B cell (primary cell): ENCODE results near the gene EVL. TPM values are rescaled to one million over a fixed set of nuclear protein-coding genes. Genes with fewer than 3 reads are reported as not detected.
"Not testable (repeated sequence)": the region's sequence is repeated elsewhere in the genome, so short reads cannot be mapped to it uniquely, and the experiment has no call there.

Experiments used
- ATAC-seq: fragments of 200-7000 bp; cut with Tn5 transposase; one replicate; pipeline ENCODE4 v1.10.0; 2021; ENCODE audit warnings: low read depth, mild to moderate bottlenecking, moderate number of reproducible peaks, moderate library complexity
- CTCF ChIA-PET: fragments of 350-600 bp; sonication (Branson Sonifier 250); formaldehyde crosslinking; loops from one replicate; lab custom pipeline; 2021; ENCODE audit warnings: antibody characterized with exemption, inconsistent platforms; lab: Charles Lee
- POLR2A ChIA-PET: fragments of 350-600 bp; sonication (Branson Sonifier 250); formaldehyde crosslinking; loops from one replicate; lab custom pipeline; 2021; ENCODE audit warnings: antibody characterized with exemption; lab: Charles Lee
- DNase-seq: peaks from one replicate; pipeline ENCODE4 v3.0.0; 2013
- H2AFZ ChIP-seq: 2 replicates; pipeline ENCODE4 v1.6.1; 2012; ENCODE audit warnings: mild to moderate bottlenecking, low read depth, low read length; ENCODE audit not compliant: insufficient read depth, poor library complexity, severe bottlenecking
- H3K27ac ChIP-seq, 2 donors: 1 replicate in 1 of 2; 2 replicates in 1 of 2; pipeline ENCODE4 v1.5.1; 2012 to 2013; ENCODE audit warnings: low read length in 2 of 2, mild to moderate bottlenecking in 2 of 2, moderate library complexity in 1 of 2
- H3K27me3 ChIP-seq, 4 experiments: fragments of 200-600 bp in 1 of 4; sonication (generic) in 1 of 4; replicated peaks in 1 of 4; 1 replicate in 2 of 4; 2 replicates in 2 of 4; pipeline versions ENCODE4 v1.6.1 to v1.7.0; 2013 to 2016; ENCODE audit warnings: low read length in 3 of 4, mild to moderate bottlenecking in 2 of 4, mixed read lengths in 1 of 4, moderate library complexity in 1 of 4; ENCODE audit not compliant: insufficient read depth in 4 of 4, control insufficient read depth in 3 of 4; ENCODE audit errors: control extremely low read depth in 1 of 4
- H3K36me3 ChIP-seq, 2 experiments: replicated peaks in 1 of 2; 1 replicate in 1 of 2; 2 replicates in 1 of 2; pipeline versions ENCODE4 v1.6.1 to v1.7.1; 2013; ENCODE audit warnings: low read length in 1 of 2; ENCODE audit not compliant: insufficient read depth in 2 of 2, control insufficient read depth in 1 of 2; ENCODE audit errors: control extremely low read depth in 1 of 2, extremely low read depth in 1 of 2
- H3K4me1 ChIP-seq, 2 donors: fragments of 200-600 bp in 1 of 2; sonication (generic) in 1 of 2; 1 replicate in 1 of 2; 2 replicates in 1 of 2; pipeline versions ENCODE4 v1.5.1 to v1.6.1; 2013 to 2017; ENCODE audit warnings: low read length in 2 of 2; ENCODE audit not compliant: control insufficient read depth in 2 of 2, insufficient read depth in 2 of 2
- H3K4me2 ChIP-seq: replicated peaks from 2 replicates; pipeline ENCODE3; 2012; ENCODE audit warnings: mild to moderate bottlenecking, low read depth, low read length; ENCODE audit not compliant: poor library complexity, severe bottlenecking
- H3K4me3 ChIP-seq, 5 experiments: fragments of 200-600 bp in 1 of 5; sonication (generic) in 1 of 5; 1 replicate in 3 of 5; 2 replicates in 2 of 5; pipeline versions ENCODE4 v1.5.1 to v1.7.0; 2011 to 2016; ENCODE audit warnings: low read length in 4 of 5, mild to moderate bottlenecking in 4 of 5, low read depth in 2 of 5, control low read depth in 1 of 5, moderate library complexity in 1 of 5; ENCODE audit not compliant: insufficient read depth in 1 of 5; ENCODE audit errors: control extremely low read depth in 1 of 5, extremely low read depth in 1 of 5
- H3K79me2 ChIP-seq: fragments of 200-600 bp; sonication (generic); one replicate; pipeline ENCODE4 v1.6.0; 2016; ENCODE audit warnings: low read length; ENCODE audit not compliant: control insufficient read depth, insufficient read depth
- H3K9ac ChIP-seq: fragments of 200-600 bp; sonication (generic); 2 replicates; pipeline ENCODE4 v1.6.1; 2017; ENCODE audit warnings: mild to moderate bottlenecking, low read length, moderate library complexity
- H3K9me3 ChIP-seq, 3 donors: one replicate each; pipeline versions ENCODE4 v1.6.1 to v1.7.1; 2013; ENCODE audit warnings: low read length in 2 of 3; ENCODE audit not compliant: control insufficient read depth in 2 of 3, insufficient read depth in 1 of 3; ENCODE audit errors: control extremely low read depth in 1 of 3
- H4K20me1 ChIP-seq: 2 replicates; pipeline ENCODE4 v1.6.0; 2012; ENCODE audit warnings: mild to moderate bottlenecking, low read length; ENCODE audit not compliant: insufficient read depth, control insufficient read depth, poor library complexity, severe bottlenecking
- H3K27ac Mint-ChIP-seq: one replicate; pipeline ENCODE4 v1.8.0; 2021; ENCODE audit warnings: mixed read lengths
- H3K27me3 Mint-ChIP-seq: one replicate; pipeline ENCODE4 v1.8.0; 2021; ENCODE audit warnings: mixed read lengths
- H3K4me1 Mint-ChIP-seq: one replicate; pipeline ENCODE4 v1.8.0; 2021; ENCODE audit warnings: mixed read lengths
- H3K4me3 Mint-ChIP-seq: one replicate; pipeline ENCODE4 v1.8.0; 2021; ENCODE audit warnings: mixed read lengths
- H3K9me3 Mint-ChIP-seq: one replicate; pipeline ENCODE4 v1.8.0; 2022; ENCODE audit warnings: mixed read lengths; ENCODE audit not compliant: insufficient read depth
- CTCF ChIP-seq: fragments of 200-600 bp; IDR thresholded peaks from one replicate; pipeline ENCODE4 v1.8.0; 2022; ENCODE audit warnings: antibody characterized with exemption, mild to moderate bottlenecking
- EZH2 ChIP-seq: IDR thresholded peaks from 2 replicates; pipeline ENCODE4 v1.6.1; 2012; ENCODE audit warnings: borderline replicate concordance, low read depth, mild to moderate bottlenecking, moderate library complexity, low read length; ENCODE audit not compliant: insufficient read depth, poor library complexity, severe bottlenecking
- WGBS: methylation state at CpG from one replicate; pipeline ENCODE4 v1.1.5; 2013; ENCODE audit warnings: missing lambda C conversion rate; ENCODE audit not compliant: insufficient coverage; 5-methylcytosine and 5-hydroxymethylcytosine counted together
- intact Hi-C: fragments of 100-400 bp; cut with micrococcal nuclease; formaldehyde crosslinking; loops from one replicate; pipeline ENCODE4 v1.10.0; 2022
- polyA plus RNA-seq: library from polyadenylated mRNA; depleted of rRNA; stranded (reverse); fragments of >200 nt; gene quantifications from 2 replicates; pipeline ENCODE4 v1.2.3, GENCODE V29; 2012
- total RNA-seq, 2 donors: library from RNA; stranded (reverse); fragments of 120-200 nt in 1 of 2; gene quantifications; 1 replicate in 1 of 2; 2 replicates in 1 of 2; pipeline versions ENCODE4 v1.2.3 to v1.2.4, GENCODE V29; 2013 to 2022

The EVL gene
- total and polyA plus RNA-seq, 2 donors (not counting 1 experiment from before 2014, with no cell fraction given), result 486 to 892 TPM

DNA sequence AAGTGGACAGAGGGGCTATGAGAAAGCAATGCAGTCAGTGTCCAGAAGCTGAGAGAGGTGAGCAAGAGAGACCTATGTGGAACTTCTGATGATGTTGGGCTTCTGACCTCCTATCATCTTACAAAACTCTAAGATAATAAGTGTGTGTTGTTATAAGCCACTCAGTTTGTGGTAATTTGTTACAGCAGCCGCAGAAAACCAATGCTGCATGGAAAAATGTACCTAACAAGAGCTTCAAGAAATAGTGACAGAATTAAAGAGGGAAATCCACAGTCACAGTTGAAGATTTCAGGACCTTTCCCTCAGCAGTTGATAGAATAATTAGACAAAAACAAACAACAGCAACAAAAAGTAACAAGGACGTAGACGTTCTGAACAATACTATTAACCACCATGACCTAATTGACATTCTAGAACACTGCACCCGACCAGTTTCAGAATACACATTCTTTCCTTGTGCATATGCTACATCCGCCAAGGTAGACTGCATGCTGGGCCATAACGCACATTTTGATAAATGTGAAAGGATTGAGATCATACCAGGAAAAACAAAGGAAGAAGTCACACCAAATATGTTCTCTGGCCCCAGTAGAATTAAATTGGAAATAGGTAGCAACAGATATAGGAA is 1.8 kb upstream of the EVL start:
- CTCF ChIA-PET, result interaction anchor here (1.4 to 22.8 kb wide), 2 partner anchors 9 to 44 kb away, joined by 6 to 495 read pairs; no protein-coding TSS in a partner anchor
- H2AFZ ChIP-seq, result no peak overlapping the region
- peak overlapping the region; percentile 71 for H3K27ac Mint-ChIP-seq
- peaks cover 55 to 57% of the 10 kb centered on the region in 2 donors for H3K4me1 ChIP-seq
- no peaks in the 10 kb centered on the region for H3K27me3 ChIP-seq
- H3K9me3 Mint-ChIP-seq, result no peaks in the 10 kb centered on the region
- WGBS, result 82% methylated on average over 3 of the region's 6 CpGs
- intact Hi-C loops, result no loop called here
- POLR2A ChIA-PET, result no interaction called here
- peak overlapping the region; percentile 15 for H3K4me3 Mint-ChIP-seq
- peaks cover 80% of the 10 kb centered on the region for H3K4me1 Mint-ChIP-seq
- ATAC-seq (no peak), DNase-seq (no peak)
- no peaks in the 10 kb centered on the region for H3K9me3 ChIP-seq
- H3K4me2 ChIP-seq, result no peak overlapping the region
- TF ChIP-seq EZH2 (no peak), CTCF (no peak)
- H3K27me3 Mint-ChIP-seq, result no peaks in the 10 kb centered on the region
- peaks cover 86% of the 10 kb centered on the region for H3K79me2 ChIP-seq
- no peaks in the 10 kb centered on the region for H3K36me3 ChIP-seq
- peak overlapping the region in 1 of 2 donors; percentile 87 for H3K27ac ChIP-seq
- peaks cover 9% of the 10 kb centered on the region for H4K20me1 ChIP-seq
- H3K9ac ChIP-seq, result no peak overlapping the region
- H3K4me3 ChIP-seq, result no peak overlapping the region

DNA sequence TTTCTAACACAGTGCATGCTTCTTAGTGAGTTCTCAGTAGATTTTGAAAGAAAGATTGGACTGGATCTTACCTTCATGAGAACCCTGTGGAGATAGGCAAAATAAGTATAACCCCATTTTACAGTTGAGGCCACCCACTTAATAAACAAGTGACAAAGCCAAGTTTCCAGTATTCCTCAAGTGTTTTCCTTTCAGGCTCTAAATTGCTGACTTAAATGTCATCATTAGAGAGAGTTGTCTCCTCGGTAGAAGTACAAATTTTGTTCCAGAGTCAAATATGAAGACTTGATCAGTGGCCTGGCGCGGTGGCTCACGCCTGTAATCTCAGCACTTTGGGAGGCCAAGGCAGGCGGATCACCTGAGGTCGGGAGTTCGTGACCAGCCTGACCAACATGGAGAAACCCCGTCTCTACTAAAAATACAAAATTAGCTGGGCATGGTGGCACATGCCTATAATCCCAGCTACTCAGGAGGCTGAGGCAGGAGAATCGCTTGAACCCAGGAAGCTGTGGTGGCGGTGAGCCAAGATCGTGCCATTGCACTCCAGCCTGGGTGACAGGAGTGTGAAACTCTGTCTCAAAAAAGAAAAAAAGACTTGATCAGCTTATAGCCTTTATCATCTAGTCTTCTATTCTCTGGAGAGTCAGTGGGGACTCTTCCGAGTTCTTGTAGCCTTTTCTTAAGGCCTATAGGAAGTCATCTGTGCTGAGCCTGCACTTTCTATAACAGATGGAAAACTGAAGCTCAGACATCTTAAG is 708 bp upstream of the EVL start:
- H3K4me2 ChIP-seq, result peak overlapping the region; percentile 87

More for the DNA sequence above, 708 bp upstream of the EVL start:
- H2AFZ ChIP-seq, result peak overlapping the region; percentile 53
- peak; percentile 34 for ATAC-seq
- peak overlapping the region; percentile 61 to 92 (median 69) for H3K4me3 ChIP-seq
- WGBS, result 54% methylated on average over 6 of the region's 12 CpGs
- peaks cover 86% of the 10 kb centered on the region for H3K79me2 ChIP-seq
- H3K27ac Mint-ChIP-seq, result peak overlapping the region; percentile 98
- peaks cover 14% of the 10 kb centered on the region for H4K20me1 ChIP-seq
- intact Hi-C loops, result loop anchor here (1.0 to 2.0 kb wide), 4 partner anchors 9 to 174 kb away; no protein-coding TSS in a partner anchor
- not testable (repeated sequence) for H3K36me3 ChIP-seq, H3K27me3 Mint-ChIP-seq, DNase-seq, H3K9me3 Mint-ChIP-seq, H3K9me3 ChIP-seq, H3K27me3 ChIP-seq
- peaks cover 53 to 55% of the 10 kb centered on the region in 2 donors for H3K4me1 ChIP-seq
- H3K4me3 Mint-ChIP-seq, result peak overlapping the region; percentile 100
- POLR2A ChIA-PET, result interaction anchor here (0.6 to 1.4 kb wide), 10 partner anchors 9 to 157 kb away, joined by 3 to 5 read pairs (median 4); no protein-coding TSS in a partner anchor
- CTCF ChIA-PET, result interaction anchor here (0.9 to 22.8 kb wide), 11 partner anchors 8 to 313 kb away, joined by 3 to 495 read pairs (median 9); no protein-coding TSS in a partner anchor
- H3K27ac ChIP-seq, result peak overlapping the region; percentile 79 to 87
- peak overlapping the region; percentile 88 for H3K9ac ChIP-seq
- H3K4me1 Mint-ChIP-seq, result peaks cover 80% of the 10 kb centered on the region
